ENCODE data around the gene PODN.

DNA sequence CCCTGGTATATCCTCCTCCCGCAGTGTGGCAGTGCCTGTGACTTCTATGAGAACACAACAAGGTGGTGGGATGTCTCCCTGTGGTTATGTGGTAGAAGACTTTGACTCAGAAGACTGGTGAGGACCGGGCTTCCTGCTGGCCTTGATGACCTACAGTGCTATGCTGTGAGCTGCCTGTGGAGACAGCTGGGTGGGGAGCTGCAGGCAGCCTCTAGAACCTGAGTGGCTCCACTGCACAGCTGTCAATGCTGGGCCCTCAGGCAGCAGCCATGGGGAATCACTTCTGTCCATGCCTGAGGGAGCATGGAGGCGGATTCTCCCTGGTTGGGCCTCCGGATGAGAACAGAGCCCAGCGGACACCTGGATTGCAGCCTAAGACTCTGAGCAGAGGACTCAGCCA lies 65.5 kb downstream of the PODN start:
- TF ChIP-seq ARNT (IDR thresholded peaks at IDR 0.05) (no peak), LEF1 (IDR thresholded peaks at IDR 0.05; ENCODE audit: borderline replicate concordance) (no peak), ZNF384 (IDR thresholded peaks at IDR 0.05) (no peak)
